GM21723 (cell line): ENCODE measurements around the gene FBLIM1.
"Not testable (repeated sequence)": the region's sequence is repeated elsewhere in the genome, so short reads cannot be mapped to it uniquely, and the experiment has no call there.

Source experiments
- ATAC-seq: cut with Tn5 transposase; IDR thresholded peaks from one replicate; pipeline ENCODE4 v1.9.1; 2021; ENCODE audit warnings: mild to moderate bottlenecking, moderate library complexity; ENCODE audit not compliant: unreplicated experiment

The FBLIM1 gene

DNA sequence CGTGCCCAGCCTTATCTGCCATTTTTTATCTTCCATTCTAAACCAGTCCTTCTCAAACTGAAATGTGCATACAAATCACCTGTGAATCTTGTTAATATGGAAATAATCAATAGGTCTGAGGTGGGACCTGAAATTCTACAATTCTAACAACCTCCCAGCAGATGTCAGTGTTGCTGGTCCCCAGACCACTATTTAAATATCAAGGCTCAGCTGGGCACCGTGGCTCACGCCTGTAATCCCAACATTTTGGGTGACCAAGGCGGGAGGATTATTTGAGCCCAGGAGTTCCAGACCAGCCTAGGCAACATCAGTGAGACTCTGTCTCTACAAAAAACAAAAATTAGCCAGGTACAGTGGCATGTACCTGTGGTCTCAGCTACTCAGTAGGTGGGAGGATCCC is 44.8 kb downstream of the FBLIM1 start:
- ATAC-seq: no peak

DNA sequence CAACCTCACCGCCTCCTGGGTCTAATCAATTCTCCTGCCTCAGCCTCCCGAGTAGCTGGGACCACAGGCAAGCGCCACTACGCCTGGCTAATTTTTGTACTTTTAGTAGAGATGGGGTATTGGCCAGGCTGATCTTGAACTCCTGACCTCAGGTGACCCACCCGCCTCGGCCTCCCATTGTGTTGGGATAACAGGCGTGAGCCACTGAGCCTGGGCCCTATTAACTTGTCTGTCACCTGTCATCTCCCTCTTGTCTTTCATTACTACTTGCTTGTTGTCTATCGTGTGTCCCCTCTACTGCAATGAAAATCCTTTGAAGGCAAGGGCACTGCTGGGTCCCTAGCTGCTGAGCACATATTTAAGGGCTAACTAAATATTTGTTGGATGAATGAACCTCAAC is 45.5 kb downstream of the FBLIM1 start:
- ATAC-seq: no peak

DNA sequence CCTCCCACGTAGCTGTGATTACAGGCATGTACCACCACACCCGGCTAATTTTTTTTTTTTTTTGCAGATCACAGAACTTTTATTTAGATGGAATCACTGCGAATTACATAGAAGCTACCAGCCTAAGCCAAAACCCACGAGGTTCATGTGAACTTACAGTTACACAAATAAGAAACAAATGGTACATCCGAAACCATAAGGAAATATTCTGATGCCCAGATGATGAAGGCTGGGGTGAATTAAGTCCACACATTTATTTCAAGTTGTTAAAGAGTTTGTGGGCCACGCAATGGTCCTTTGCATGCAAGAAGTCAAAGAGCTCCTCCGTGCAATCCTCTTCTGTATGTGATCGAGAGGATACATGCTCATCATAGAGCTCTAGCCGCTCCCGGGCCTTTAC is 48.5 kb downstream of the FBLIM1 start:
- no peak for ATAC-seq

DNA sequence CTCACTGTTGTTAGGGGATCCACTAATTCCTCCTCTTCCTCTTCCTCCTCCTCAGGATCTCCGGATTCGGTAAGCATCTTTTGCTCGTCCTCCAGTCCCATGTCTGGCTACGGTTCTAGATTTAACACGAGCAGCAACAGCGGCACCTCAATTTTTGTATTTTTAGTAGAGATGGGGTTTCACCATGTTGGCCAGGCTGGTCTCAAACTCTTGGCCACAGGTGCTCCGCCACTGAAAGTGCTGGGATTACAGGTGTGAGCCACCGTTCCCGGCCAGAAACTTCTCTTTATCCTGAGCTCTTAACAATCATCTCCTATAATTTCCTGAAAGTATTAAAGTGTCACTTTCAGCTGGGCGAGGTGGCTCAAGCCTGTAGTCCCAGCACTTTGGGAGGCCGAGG is 49.0 kb downstream of the FBLIM1 start, which contains the start of gene UQCRHL:
TSS of gene UQCRHL (minus strand) at position 101 of the 400 bp plus-strand sequence. CDS start at position 101, 0 bp downstream.
- ATAC-seq: not testable (repeated sequence)

DNA sequence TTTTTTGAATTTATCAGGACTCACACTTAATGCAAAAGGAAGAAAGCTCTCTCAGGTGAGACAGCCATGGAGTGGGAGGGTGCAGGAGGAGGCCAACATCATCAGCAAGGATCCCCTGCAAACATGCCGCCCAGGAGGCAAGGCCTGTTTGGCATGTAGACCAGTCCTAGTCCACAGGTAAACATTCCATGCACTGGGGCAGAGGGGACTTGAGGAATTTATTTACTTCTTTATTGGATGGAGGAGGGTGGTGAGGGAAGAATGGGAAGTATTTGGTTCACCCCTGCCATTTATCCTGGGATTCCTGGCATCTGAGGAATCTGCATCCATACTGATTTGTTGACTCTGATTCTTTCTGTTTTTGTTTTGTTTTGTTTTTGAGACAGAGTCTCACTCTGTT is 50.4 kb downstream of the FBLIM1 start:
- ATAC-seq: no peak

DNA sequence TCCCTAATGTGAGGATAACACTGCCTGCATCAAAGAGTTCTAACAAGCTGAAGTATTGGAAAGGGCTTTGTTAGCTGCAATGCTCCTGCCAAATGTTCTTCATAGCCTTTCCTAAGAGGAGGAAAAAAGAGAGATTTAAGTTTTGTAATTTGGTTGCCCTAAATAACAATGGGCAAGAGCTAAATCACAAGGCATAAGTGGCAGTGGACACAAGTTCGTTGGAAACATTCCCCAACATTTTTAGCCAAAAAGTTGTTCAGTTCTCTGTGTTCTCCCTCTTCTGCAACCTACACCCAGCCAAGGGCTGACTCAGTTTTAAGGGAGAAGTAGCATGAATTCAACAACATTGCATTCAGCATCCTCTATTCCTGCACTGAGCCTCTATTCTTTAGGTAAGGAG is 51.5 kb downstream of the FBLIM1 start:
- no peak for ATAC-seq

DNA sequence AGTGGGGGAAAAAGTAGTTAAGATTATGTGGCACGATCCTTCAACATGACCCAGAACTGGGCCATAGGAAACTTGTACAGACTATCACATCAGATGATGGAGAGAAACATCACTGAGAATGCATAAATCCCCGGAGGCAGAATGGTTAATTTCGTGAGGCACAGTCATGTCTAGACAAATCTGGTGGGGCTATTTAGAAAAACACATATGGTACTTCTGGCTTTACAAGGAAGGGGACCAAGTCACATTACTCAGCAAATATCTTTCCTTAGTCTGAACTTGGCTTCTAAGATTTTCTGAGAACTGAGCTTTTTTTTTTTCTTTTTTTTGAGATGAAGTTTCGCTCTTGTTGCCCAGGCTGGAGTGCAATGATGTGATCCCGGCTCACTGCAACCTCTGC is 58.1 kb downstream of the FBLIM1 start:
- ATAC-seq: no peak

DNA sequence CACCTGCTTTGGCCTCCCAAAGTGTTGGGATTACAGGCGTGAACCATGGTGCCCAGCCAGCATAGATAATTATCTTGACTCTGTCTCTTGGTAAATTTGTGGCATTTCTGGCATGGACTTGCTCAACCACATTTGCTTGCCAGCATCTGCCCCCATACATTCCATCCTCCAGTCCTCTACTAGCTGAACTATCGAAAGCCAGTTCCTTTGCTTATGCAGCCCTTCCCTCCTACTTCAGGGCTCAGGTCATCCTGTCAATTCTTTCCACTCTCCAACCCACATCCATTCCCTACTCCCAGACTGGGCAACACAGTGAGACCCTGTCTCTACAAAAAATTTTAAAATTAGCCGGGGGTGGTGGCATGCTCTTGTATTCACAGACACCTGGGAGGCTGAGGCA is 61.9 kb downstream of the FBLIM1 start:
- no peak for ATAC-seq

DNA sequence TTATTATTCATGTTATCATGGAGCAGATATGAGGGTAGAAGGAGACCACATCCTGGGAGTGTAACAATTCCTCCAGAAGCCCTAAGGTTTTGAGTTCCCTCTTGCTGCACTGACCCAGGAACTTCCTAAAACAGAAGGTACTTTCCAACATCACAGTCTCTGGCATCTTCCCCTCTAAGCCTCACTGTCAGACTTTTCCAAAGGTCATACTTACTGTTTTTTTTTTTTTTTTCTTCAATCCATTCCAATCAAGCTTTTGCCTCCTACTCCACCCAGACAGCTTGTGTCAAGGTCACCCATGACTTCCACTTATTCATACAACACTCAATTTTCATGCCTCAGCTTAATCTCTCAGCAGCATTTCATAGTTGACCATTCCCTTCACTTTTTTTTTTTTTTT is 67.2 kb downstream of the FBLIM1 start:
- ATAC-seq: no peak

DNA sequence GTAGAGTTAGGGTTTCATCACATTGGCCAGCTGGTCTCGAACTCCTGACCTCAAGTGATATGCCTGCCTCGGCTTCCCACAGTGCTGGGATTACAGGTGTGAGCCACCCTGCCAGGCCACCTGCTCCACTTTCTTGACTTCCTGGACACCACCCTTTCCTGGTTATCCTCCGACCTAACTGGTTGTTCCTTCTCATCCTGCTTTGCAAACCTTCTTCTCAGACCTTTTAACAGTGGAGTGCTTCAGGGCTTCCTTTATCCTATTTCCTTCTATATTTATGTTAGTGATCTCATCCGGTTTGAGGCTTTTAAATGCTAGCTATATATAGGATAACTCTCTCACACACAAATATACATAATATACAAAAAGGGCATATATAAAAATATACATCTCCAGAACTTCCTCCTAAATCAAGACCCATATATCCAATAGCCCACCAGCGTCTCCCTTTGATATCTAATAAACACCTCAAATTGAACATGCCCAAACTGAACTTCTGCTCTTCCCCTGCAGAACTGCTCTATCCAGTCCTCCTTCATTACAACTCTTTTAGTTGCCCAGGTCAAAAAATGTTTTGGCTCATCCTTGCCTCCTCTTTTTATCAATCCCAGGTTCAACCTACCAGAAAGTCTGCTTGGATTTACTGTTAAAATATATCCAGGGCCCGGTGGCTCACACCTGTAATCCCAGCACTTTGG is 68.4 kb downstream of the FBLIM1 start:
- no peak for ATAC-seq

DNA sequence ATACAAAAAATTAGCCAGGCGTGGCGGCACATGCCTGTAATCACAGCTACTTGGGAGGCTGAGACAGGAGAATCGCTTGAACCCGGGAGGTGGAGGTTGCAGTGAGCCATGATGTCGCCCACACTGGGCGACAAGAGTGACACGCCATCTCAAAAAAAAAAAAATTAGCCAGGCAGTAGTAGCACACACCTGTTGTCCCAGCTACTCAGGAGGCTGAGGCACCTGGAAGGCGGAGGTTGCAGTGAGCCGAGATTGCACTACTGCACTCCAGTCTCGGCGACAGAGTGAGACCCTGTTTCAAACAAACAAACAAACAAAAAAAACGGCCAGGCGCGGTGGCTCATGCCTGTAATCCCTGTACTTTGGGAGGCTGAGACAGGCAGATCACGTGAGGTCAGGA is 69.0 kb downstream of the FBLIM1 start:
- ATAC-seq: not testable (repeated sequence)

DNA sequence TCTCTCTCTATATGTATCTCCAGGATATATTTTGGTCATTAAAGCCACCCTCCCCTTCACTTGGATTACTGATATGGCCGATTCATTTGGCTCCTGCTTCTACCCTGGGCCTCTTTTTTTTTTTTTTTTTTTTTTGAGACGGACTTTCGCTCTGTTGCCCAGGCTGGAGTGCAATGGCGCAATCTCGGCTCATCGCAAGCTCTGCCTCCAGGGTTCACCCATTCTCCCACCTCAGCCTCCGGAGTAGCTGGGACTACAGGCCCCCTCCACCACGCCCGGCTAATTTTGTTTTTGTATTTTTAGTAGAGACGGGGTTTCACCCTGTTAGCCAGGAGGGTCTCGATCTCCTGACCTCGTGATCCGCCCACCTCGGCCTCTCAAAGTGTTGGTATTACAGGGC is 70.3 kb downstream of the FBLIM1 start:
- ATAC-seq: not testable (repeated sequence)

DNA sequence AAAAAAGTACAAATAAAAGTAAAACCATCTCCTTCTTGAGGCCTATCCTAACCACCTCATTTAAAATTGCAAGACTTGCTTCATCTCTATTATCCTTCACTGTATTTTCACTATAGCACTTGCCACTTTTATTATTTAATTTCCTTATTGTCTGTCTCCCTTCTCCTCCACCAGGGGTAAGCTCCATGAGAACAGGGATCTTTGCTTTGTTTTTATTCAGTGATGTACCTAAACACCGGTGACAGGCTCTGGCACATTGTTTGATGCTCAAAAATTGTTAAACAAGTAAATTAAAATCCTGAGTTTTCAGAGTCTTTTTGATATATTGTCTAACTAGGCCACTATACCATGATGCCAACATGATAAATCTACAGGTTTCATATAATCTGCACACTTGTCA is 71.7 kb downstream of the FBLIM1 start:
- no peak for ATAC-seq

DNA sequence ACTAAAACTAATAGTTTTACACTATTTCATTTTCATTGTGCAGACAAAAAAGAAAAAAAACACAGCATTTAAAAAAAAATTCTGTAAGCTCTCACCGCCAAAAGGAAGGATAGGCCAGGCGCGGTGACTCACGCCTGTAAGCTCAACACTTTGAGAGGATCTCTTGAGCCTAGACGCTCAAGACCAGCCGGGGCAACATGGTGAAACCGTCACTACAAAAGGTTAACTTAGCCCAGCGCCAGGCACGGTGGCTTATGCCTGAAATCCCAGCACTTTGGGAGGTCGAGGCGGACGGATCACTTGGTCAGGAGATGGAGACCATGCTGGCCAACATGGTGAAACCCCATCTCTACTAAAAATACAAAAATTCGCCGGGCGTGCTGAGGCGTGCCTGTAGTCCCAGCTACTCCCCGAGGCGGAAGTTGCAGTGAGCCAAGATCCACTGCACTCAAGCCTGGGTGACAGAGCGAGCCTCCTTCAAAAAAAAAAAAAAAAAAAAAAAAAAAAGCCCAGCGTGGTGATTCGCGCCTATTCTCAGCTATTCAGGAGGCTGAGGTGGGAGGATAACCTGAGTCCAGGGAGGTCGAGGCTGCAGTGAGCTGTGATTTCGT is 74.6 kb downstream of the FBLIM1 start:
- ATAC-seq: no peak

DNA sequence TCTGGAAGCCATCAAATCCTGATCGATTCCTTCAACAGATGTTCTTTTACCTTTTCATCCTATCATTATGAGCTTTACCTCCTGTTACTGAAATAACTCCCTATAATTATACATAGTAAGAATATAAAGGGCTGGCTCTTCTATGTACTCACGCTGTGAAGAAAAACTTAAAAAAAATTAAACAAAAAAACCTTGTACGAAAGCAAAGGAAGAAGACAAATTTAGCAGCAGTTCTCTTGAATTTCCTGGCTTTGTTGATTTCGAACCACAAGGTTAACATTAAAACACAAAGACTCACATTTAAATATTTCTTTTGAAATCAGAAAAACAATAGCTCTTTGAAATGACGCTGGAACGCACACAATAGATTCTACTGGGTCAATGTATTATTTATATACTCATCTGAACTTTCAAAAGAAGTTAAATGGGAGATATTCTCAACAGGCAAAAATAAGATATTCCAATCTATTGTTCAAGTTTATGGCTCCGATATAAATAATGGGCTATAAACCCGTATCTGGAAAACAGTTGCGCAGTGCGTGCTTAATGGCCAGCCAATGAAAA is 75.3 kb downstream of the FBLIM1 start:
- no peak for ATAC-seq

DNA sequence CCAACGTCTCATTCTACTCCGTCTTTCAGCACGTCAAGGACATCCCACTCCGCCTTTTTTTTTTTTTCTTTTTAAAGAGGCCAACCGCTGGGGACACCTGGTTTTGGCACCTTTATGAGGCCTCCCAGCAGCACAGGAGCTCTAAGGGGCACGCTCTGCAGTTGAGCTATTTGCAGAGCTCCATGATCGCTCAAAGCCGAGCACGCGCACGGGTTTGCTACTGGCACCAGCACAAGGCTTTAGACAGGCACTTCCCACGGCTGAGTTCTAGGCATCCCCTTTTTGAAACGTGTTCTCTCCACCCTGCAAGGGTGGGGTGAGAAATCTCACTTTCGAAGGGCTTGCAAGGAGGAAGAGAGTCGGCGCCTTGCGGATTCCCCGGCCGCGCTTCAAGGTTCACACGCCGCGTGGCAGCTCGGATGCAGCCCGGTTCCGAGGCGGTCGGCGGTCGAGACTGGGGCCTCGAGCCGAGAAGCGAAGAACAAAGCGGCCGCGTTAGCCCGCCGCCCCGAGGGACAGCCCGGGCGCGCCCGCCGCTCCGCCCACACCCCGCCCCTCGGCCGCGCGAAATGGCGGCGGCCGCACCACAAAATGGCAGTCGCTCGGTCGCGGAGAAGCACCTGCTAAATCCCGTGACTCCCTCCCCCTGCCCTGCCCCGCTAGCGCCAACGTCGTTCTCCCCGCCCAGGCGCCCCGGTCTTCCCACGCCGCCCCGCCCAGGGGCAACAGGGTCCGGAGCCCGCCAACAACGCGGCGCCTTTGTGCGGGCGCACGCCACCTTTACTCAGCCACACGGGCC is 76.0 kb downstream of the FBLIM1 start:
- peak; percentile 39 for ATAC-seq

DNA sequence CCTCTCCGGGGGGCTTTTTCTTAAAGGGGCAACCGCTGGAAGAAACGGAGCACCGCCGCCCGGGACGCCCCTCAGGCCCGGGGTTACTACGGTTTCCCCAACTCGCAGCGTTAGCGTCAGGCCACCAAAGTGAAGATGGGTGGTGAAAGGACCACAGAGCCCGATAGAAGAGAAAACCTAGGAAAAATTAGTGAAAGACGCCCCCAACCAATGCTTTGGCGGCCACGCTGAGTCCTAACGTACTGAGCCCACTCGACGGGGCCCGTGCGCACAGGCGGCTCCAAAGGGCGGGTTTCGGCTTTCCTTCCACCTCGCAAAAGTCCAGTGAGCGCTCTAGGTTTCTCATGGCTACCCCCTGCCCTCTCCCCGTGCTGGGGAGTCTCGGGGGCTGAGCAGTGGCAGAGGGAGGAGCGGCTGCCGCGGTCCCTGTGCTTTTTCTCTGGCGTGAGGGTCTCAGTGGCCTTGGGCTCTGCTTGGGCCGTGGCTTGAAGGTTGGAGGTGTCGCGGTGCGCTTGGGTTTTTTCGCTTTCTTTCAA is 76.7 kb downstream of the FBLIM1 start:
- ATAC-seq: peak; percentile 8

DNA sequence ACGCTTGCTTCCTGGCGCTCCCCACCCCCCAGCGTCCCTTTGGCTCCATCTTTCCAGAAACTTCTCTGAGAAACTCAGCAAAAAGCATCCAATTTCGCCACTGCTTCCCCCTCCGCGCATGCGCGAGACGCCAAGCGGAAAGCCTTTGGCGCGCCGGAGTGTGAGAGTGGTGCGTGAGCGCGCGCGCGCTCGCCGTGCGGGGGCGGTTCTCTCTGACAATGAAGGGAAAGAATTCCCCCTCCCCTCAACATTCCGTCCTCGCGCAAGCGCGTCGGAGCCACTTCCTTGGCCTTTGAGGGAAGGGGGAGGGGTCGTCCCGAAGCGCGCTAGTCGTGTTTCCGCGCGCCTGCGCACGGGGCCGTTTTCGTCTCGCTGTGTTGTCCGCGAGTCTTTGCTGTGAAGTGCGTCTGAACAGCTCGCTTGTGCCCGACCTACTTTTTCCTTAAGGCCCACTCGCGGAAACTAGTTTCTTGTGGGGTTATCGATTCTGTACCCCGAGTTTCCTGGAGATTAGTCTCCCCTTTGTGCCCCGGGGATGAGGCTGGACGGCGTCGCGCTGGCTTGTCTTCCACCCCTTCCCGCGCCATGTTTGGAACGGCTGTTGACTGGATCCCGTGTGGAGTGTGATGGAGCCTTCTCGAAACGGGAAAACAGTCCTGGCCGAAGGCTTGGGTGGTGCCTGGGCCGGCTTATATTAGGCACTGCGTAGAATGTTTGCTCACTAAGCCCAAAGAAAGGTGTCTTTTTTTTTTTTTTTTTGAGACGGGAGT is 77.3 kb downstream of the FBLIM1 start:
- peak; percentile 42 for ATAC-seq
